K562 (cell line): Measurements from ENCODE around the gene MKRN1. TPM values are rescaled to one million over a fixed set of nuclear protein-coding genes. Genes with fewer than 3 reads are reported as not detected.

ENCODE experiments used
- GTF2E2 ChIP-seq: fragments of 200-800 bp; sonication (Bioruptor generic); IDR thresholded peaks from 2 replicates; pipeline ENCODE4 v1.6.1; 2016; ENCODE audit warnings: missing genetic modification characterization, missing compliant biosample characterization
- JUN ChIP-seq, 2 experiments: sonication (generic) in 1 of 2; formaldehyde crosslinking in 1 of 2; IDR thresholded peaks; 2 replicates each; pipeline versions ENCODE4 v1.6.1 to v1.8.0; 2012 to 2022; ENCODE audit warnings: borderline replicate concordance in 2 of 2, mild to moderate bottlenecking in 2 of 2, improper control_type of control experiment in 1 of 2, low read depth in 1 of 2, low read length in 1 of 2, missing genetic modification reagents in 1 of 2
- KDM2B ChIP-seq: fragments of 250-450 bp; sonication (Bioruptor Pico); IDR thresholded peaks from 2 replicates; pipeline ENCODE4 v1.8.0; 2021; ENCODE audit warnings: mild to moderate bottlenecking, moderate library complexity
- NBN ChIP-seq: fragments of 450-650 bp; IDR thresholded peaks from 2 replicates; pipeline ENCODE4 v1.6.1; 2016; ENCODE audit warnings: low read depth, mild to moderate bottlenecking
- RCOR1 ChIP-seq, 2 experiments: IDR thresholded peaks; 2 replicates each; pipeline ENCODE4 v1.6.1; 2012; ENCODE audit warnings: low read depth in 2 of 2, low read length in 2 of 2, borderline replicate concordance in 1 of 2, improper control_type of control experiment in 1 of 2
- SETDB1 ChIP-seq: IDR thresholded peaks from one replicate; pipeline ENCODE4 v1.6.1; 2012; ENCODE audit warnings: low read length, control low read depth, inconsistent platforms
- SIN3A ChIP-seq, 2 experiments: fragments of 150-350 bp in 1 of 2; IDR thresholded peaks; 2 replicates each; pipeline ENCODE4 v1.6.1; 2011 to 2016; ENCODE audit warnings: borderline replicate concordance in 2 of 2, low read depth in 2 of 2, low read length in 2 of 2, mild to moderate bottlenecking in 2 of 2, moderate library complexity in 2 of 2; ENCODE audit not compliant: control insufficient read depth in 1 of 2
- polyA plus RNA-seq, 8 experiments: library from polyadenylated mRNA; depleted of rRNA in 4 of 8; stranded (reverse) in 5 of 8; unstranded in 3 of 8; fragments of >200 nt; fragmentation: Nextera tagmentation in 2 of 8; fragmentation: Illumina TruSeq in 1 of 8; extraction: Ambion mirVana in 2 of 8; extraction: Trizol in 1 of 8; gene quantifications; 2 replicates each; pipeline versions ENCODE4 v1.2.1 to v1.2.3, GENCODE V29; 2011 to 2014; ENCODE audit warnings: inconsistent platforms in 1 of 8, missing spikeins in 1 of 8
- total RNA-seq, 7 experiments: library from RNA; depleted of rRNA in 6 of 7; stranded (reverse); fragments of >200 nt in 6 of 7; fragmentation: Illumina TruSeq in 2 of 7; extraction: Trizol in 2 of 7; gene quantifications; 2 replicates each; pipeline versions ENCODE4 v1.2.1 to v1.2.3, GENCODE V29; 2011 to 2021; ENCODE audit warnings: low replicate concordance in 1 of 7
- TF ChIP-seq, protein P1 (sequence below): fragments of 200-800 bp; sonication (Bioruptor generic); IDR thresholded peaks from 2 replicates; pipeline ENCODE4 v1.6.1; 2017; ENCODE audit warnings: missing genetic modification characterization, missing compliant biosample characterization
- TF ChIP-seq, protein P2 (sequence below): sonication (generic); formaldehyde crosslinking; IDR thresholded peaks from 2 replicates; pipeline ENCODE4 v1.8.1; 2023; ENCODE audit warnings: missing genetic modification reagents, mild to moderate bottlenecking, borderline replicate concordance
- TF ChIP-seq, protein P3 (sequence below): IDR thresholded peaks from 2 replicates; pipeline ENCODE4 v1.6.1; 2011; ENCODE audit warnings: borderline replicate concordance, low read depth, mild to moderate bottlenecking, moderate library complexity, low read length; ENCODE audit not compliant: insufficient read depth, poor library complexity, severe bottlenecking
- TF ChIP-seq, protein P4 (sequence below), 2 experiments: fragments of 450-650 bp in 1 of 2; IDR thresholded peaks; 2 replicates each; pipeline ENCODE4 v1.6.1; 2011 to 2017; ENCODE audit warnings: low read depth in 2 of 2, antibody characterized with exemption in 1 of 2, borderline replicate concordance in 1 of 2, low read length in 1 of 2, mild to moderate bottlenecking in 1 of 2, mixed read lengths in 1 of 2; ENCODE audit not compliant: control insufficient read depth in 1 of 2

MKRN1 gene
- total and polyA plus RNA-seq, 9 of the 15 experiments (the other 6 are each of a cell fraction or from before 2014, with no cell fraction given), result 30.5 to 90.3 (median 76.0) TPM

DNA sequence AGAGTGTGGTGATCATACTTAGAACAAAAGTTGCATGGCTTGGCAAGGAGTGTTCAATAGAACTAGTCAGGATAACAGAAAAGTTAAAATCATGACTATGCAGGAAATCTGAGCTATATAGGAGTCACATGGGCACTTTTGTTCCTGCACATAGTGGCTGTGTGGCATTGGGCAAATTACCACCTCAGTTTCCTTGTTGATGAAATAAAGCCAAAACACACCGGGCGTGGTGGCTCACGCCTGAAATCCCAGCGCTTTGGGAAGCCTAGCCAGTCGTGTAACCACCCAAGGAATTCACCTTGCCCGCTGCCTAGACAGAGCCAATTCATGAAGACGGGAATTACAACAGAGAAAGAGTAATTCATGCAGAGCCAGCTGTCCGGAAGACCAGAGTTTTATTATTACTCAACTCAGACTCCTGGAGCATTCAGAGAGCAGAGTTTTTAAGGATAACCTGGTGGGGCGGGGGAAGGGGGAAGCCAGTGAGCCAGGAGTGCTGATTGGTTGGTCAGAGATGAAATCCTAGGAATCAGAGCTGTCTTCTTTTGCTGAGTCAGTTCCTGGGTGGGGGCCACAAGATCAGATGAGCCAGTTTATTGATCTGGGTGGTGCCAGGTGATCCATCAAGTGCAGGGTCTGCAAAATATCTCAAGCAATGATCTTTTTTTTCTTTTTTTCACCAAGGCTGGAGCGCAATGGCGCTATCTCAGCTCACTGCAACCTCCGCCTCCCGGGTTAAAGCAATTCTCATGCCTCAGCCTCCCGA, 6.4 kb upstream of the MKRN1 start (continued):
- TF ChIP-seq, protein P1, sequence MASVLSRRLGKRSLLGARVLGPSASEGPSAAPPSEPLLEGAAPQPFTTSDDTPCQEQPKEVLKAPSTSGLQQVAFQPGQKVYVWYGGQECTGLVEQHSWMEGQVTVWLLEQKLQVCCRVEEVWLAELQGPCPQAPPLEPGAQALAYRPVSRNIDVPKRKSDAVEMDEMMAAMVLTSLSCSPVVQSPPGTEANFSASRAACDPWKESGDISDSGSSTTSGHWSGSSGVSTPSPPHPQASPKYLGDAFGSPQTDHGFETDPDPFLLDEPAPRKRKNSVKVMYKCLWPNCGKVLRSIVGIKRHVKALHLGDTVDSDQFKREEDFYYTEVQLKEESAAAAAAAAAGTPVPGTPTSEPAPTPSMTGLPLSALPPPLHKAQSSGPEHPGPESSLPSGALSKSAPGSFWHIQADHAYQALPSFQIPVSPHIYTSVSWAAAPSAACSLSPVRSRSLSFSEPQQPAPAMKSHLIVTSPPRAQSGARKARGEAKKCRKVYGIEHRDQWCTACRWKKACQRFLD (CRISPR knock-in tag), result no peak
- TF ChIP-seq GTF2E2 (tag), result no peak
- no peak for TF ChIP-seq RCOR1 (IDR thresholded peaks at IDR 0.05; ENCODE audit: borderline replicate concordance in 1 of 2, low read depth in 2 of 2, low read length in 2 of 2)
- TF ChIP-seq, protein P2, sequence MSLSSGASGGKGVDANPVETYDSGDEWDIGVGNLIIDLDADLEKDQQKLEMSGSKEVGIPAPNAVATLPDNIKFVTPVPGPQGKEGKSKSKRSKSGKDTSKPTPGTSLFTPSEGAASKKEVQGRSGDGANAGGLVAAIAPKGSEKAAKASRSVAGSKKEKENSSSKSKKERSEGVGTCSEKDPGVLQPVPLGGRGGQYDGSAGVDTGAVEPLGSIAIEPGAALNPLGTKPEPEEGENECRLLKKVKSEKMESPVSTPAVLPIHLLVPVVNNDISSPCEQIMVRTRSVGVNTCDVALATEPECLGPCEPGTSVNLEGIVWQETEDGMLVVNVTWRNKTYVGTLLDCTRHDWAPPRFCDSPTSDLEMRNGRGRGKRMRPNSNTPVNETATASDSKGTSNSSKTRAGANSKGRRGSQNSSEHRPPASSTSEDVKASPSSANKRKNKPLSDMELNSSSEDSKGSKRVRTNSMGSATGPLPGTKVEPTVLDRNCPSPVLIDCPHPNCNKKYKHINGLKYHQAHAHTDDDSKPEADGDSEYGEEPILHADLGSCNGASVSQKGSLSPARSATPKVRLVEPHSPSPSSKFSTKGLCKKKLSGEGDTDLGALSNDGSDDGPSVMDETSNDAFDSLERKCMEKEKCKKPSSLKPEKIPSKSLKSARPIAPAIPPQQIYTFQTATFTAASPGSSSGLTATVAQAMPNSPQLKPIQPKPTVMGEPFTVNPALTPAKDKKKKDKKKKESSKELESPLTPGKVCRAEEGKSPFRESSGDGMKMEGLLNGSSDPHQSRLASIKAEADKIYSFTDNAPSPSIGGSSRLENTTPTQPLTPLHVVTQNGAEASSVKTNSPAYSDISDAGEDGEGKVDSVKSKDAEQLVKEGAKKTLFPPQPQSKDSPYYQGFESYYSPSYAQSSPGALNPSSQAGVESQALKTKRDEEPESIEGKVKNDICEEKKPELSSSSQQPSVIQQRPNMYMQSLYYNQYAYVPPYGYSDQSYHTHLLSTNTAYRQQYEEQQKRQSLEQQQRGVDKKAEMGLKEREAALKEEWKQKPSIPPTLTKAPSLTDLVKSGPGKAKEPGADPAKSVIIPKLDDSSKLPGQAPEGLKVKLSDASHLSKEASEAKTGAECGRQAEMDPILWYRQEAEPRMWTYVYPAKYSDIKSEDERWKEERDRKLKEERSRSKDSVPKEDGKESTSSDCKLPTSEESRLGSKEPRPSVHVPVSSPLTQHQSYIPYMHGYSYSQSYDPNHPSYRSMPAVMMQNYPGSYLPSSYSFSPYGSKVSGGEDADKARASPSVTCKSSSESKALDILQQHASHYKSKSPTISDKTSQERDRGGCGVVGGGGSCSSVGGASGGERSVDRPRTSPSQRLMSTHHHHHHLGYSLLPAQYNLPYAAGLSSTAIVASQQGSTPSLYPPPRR (CRISPR knock-in tag), result no peak
- TF ChIP-seq SETDB1, result no peak
- no peak for TF ChIP-seq NBN
- TF ChIP-seq, protein P3, sequence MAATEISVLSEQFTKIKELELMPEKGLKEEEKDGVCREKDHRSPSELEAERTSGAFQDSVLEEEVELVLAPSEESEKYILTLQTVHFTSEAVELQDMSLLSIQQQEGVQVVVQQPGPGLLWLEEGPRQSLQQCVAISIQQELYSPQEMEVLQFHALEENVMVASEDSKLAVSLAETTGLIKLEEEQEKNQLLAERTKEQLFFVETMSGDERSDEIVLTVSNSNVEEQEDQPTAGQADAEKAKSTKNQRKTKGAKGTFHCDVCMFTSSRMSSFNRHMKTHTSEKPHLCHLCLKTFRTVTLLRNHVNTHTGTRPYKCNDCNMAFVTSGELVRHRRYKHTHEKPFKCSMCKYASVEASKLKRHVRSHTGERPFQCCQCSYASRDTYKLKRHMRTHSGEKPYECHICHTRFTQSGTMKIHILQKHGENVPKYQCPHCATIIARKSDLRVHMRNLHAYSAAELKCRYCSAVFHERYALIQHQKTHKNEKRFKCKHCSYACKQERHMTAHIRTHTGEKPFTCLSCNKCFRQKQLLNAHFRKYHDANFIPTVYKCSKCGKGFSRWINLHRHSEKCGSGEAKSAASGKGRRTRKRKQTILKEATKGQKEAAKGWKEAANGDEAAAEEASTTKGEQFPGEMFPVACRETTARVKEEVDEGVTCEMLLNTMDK, result no peak
- TF ChIP-seq, protein P4, sequence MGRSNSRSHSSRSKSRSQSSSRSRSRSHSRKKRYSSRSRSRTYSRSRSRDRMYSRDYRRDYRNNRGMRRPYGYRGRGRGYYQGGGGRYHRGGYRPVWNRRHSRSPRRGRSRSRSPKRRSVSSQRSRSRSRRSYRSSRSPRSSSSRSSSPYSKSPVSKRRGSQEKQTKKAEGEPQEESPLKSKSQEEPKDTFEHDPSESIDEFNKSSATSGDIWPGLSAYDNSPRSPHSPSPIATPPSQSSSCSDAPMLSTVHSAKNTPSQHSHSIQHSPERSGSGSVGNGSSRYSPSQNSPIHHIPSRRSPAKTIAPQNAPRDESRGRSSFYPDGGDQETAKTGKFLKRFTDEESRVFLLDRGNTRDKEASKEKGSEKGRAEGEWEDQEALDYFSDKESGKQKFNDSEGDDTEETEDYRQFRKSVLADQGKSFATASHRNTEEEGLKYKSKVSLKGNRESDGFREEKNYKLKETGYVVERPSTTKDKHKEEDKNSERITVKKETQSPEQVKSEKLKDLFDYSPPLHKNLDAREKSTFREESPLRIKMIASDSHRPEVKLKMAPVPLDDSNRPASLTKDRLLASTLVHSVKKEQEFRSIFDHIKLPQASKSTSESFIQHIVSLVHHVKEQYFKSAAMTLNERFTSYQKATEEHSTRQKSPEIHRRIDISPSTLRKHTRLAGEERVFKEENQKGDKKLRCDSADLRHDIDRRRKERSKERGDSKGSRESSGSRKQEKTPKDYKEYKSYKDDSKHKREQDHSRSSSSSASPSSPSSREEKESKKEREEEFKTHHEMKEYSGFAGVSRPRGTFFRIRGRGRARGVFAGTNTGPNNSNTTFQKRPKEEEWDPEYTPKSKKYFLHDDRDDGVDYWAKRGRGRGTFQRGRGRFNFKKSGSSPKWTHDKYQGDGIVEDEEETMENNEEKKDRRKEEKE (IDR thresholded peaks at IDR 0.05; ENCODE audit: borderline replicate concordance in 1 of 2, control insufficient read depth in 1 of 2, low read depth in 2 of 2, low read length in 1 of 2), result no peak
- TF ChIP-seq JUN (IDR thresholded peaks at IDR 0.05; ENCODE audit: borderline replicate concordance, low read depth, low read length), result no peak
- TF ChIP-seq JUN (CRISPR knock-in tag; IDR thresholded peaks at IDR 0.05; ENCODE audit: borderline replicate concordance), result no peak
- no peak for TF ChIP-seq KDM2B
- TF ChIP-seq SIN3A (IDR thresholded peaks at IDR 0.05; ENCODE audit: borderline replicate concordance in 2 of 2, control insufficient read depth in 1 of 2, low read depth in 2 of 2, low read length in 2 of 2), result no peak
